GM10248 (cell line): ENCODE measurements around the gene CCDC134.

Experiments used
- CTCF ChIA-PET: fragments of 300-600 bp; sonication (Branson Sonifier 250); formaldehyde crosslinking; extraction: SDS; loops from one replicate; lab custom pipeline; 2021; ENCODE audit warnings: antibody characterized with exemption; lab: Yijun Ruan, JAX
- POLR2A ChIA-PET: fragments of 350-650 bp; sonication (Branson Sonifier 250); formaldehyde crosslinking; extraction: SDS; loops from one replicate; lab custom pipeline; 2020; ENCODE audit warnings: antibody characterized with exemption; lab: Yijun Ruan, JAX
- DNase-seq: peaks from one replicate; pipeline ENCODE4 v3.0.0; 2012; ENCODE audit errors: extremely low spot score
- CTCF ChIP-seq: IDR thresholded peaks from 2 replicates; pipeline ENCODE4 v1.5.1; 2012; ENCODE audit warnings: mild to moderate bottlenecking, low read depth; ENCODE audit errors: extremely low read depth, missing control alignments, control extremely low read depth

Gene CCDC134

GRCh38 chr22:41830174-41830573 is 29.7 kb downstream of the CCDC134 start:
- TF ChIP-seq CTCF = no peak
- no peak for DNase-seq
- ChIA-PET POLR2A (no interaction called here), CTCF (interaction anchor here (1.3 to 2.4 kb wide), 2 partner anchors 111 to 133 kb away, joined by 3 to 8 read pairs; no protein-coding TSS in a partner anchor)

- DNase-seq = peak; percentile 37
- ChIA-PET CTCF (interaction anchor here (0.8 to 2.4 kb wide), 5 partner anchors 9 to 134 kb away, joined by 3 to 8 read pairs (median 4); no protein-coding TSS in a partner anchor), POLR2A (interaction anchor here (2.5 kb wide), 1 partner anchor 31 kb away, joined by 13 read pairs; no protein-coding TSS in a partner anchor)
- no peak for TF ChIP-seq CTCF
These were observed 30.9 kb downstream of the CCDC134 start for GRCh38 chr22:41831383-41831782.

- CTCF ChIA-PET = interaction anchor here (0.8 to 4.9 kb wide), 9 partner anchors 9 to 135 kb away, joined by 3 to 29 read pairs (median 6); no protein-coding TSS in a partner anchor
- TF ChIP-seq CTCF = no peak
- POLR2A ChIA-PET = interaction anchor here (0.6 to 2.5 kb wide), 6 partner anchors 23 to 108 kb away, joined by 3 to 13 read pairs (median 4); partner anchors contain the start of gene CCDC134
- DNase-seq = no peak
These were observed 31.5 kb downstream of the CCDC134 start for GRCh38 chr22:41831828-41832552.

- CTCF ChIA-PET = interaction anchor here (0.7 to 4.9 kb wide), 8 partner anchors 9 to 108 kb away, joined by 3 to 29 read pairs (median 6); no protein-coding TSS in a partner anchor
- DNase-seq = peak; percentile 99
- POLR2A ChIA-PET = interaction anchor here (0.6 to 2.5 kb wide), 6 partner anchors 24 to 107 kb away, joined by 3 to 13 read pairs (median 4); partner anchors contain the start of gene CCDC134
- no peak for TF ChIP-seq CTCF
These were observed 32.3 kb downstream of the CCDC134 start, which contains the start of gene SREBF2 for GRCh38 chr22:41832553-41833368. SREBF2 (plus strand) TSS chr22:41833105; CDS start chr22:41833271, 166 bp downstream.

- peak; percentile 41 for DNase-seq
- POLR2A ChIA-PET = interaction anchor here (1.0 to 2.5 kb wide), 4 partner anchors 29 to 107 kb away, joined by 4 to 13 read pairs (median 7); partner anchors contain the start of gene CCDC134
- CTCF ChIA-PET = interaction anchor here (0.7 to 4.9 kb wide), 9 partner anchors 8 to 107 kb away, joined by 3 to 29 read pairs (median 6); no protein-coding TSS in a partner anchor
- no peak for TF ChIP-seq CTCF
These were observed 33.0 kb downstream of the CCDC134 start for GRCh38 chr22:41833369-41834004.
